Activated B cell treated with CpG ODN at 0.5 μM for 24 hours (primary cell): ENCODE results near the gene C22orf31. TPM values are rescaled to one million over a fixed set of nuclear protein-coding genes. Genes with fewer than 3 reads are reported as not detected.
"Not testable (repeated sequence)": the region's sequence is repeated elsewhere in the genome, so short reads cannot be mapped to it uniquely, and the experiment has no call there.

ENCODE experiments used
- ATAC-seq: fragments of 200-7000 bp; cut with Tn5 transposase; one replicate; pipeline ENCODE4 v1.10.0; 2021; ENCODE audit warnings: low read depth, mild to moderate bottlenecking, moderate library complexity
- CTCF ChIA-PET: fragments of 350-600 bp; sonication (Branson Sonifier 250); formaldehyde crosslinking; loops from one replicate; lab custom pipeline; 2021; ENCODE audit warnings: antibody characterized with exemption; lab: Charles Lee
- POLR2A ChIA-PET: fragments of 350-600 bp; sonication (Branson Sonifier 250); formaldehyde crosslinking; loops from one replicate; lab custom pipeline; 2021; ENCODE audit warnings: antibody characterized with exemption; lab: Charles Lee
- DNase-seq: peaks from one replicate; pipeline ENCODE4 v3.0.0; 2022
- H3K27ac Mint-ChIP-seq: one replicate; pipeline ENCODE4 v1.8.0; 2020; ENCODE audit warnings: mixed read lengths
- H3K27me3 Mint-ChIP-seq: one replicate; pipeline ENCODE4 v1.8.0; 2021; ENCODE audit warnings: mixed read lengths
- H3K36me3 Mint-ChIP-seq: one replicate; pipeline ENCODE4 v1.8.0; 2021; ENCODE audit warnings: low read depth, mixed read lengths
- H3K4me1 Mint-ChIP-seq: one replicate; pipeline ENCODE4 v1.8.0; 2021; ENCODE audit warnings: mixed read lengths
- H3K4me3 Mint-ChIP-seq: one replicate; pipeline ENCODE4 v1.8.0; 2020; ENCODE audit warnings: mild to moderate bottlenecking, mixed read lengths
- H3K9me3 Mint-ChIP-seq: one replicate; pipeline ENCODE4 v1.8.0; 2020; ENCODE audit warnings: mixed read lengths
- intact Hi-C: fragments of 100-400 bp; cut with micrococcal nuclease; formaldehyde crosslinking; loops from one replicate; pipeline ENCODE4 v1.15.1; 2024
- total RNA-seq: library from RNA; stranded (reverse); gene quantifications from 2 replicates; pipeline ENCODE4 v1.2.3, GENCODE V29; 2022
- TF ChIP-seq, protein P1 (sequence below): fragments of 200-600 bp; IDR thresholded peaks from one replicate; pipeline ENCODE4 v1.8.0; 2022; ENCODE audit warnings: antibody characterized with exemption, mild to moderate bottlenecking

Gene C22orf31
- total RNA-seq, 1 donor from 2014 or later = not detected

DNA sequence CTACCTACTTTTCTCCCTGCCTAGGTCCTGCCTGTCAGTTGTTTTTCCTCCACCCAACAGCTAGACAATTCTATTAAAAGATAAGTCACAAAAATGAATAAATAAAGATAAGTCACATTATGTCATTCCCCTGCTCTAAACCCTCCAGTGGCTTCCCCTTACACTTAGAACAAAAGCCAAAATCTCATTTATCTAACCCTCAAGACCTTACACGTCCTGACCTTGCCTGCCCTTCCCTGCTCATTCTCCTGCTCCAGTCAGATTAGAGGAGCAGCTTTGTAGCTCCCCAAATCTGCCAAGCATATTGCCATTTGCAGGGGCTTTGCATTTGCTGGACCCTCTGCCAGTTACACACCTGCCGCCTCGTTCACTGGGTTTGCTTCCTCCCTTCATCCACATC, 27.9 kb upstream of the C22orf31 start:
- peaks cover 36% of the 10 kb centered on the region for H3K27me3 Mint-ChIP-seq
- H3K27ac Mint-ChIP-seq = no peak overlapping the region
- no peaks in the 10 kb centered on the region for H3K4me1 Mint-ChIP-seq
- ChIA-PET POLR2A (no interaction called here), CTCF (no interaction called here)
- ATAC-seq (no peak), DNase-seq (no peak)
- intact Hi-C loops = no loop called here
- H3K4me3 Mint-ChIP-seq = no peak overlapping the region
- no peaks in the 10 kb centered on the region for H3K9me3 Mint-ChIP-seq
- H3K36me3 Mint-ChIP-seq = no peaks in the 10 kb centered on the region
- TF ChIP-seq, protein P1, sequence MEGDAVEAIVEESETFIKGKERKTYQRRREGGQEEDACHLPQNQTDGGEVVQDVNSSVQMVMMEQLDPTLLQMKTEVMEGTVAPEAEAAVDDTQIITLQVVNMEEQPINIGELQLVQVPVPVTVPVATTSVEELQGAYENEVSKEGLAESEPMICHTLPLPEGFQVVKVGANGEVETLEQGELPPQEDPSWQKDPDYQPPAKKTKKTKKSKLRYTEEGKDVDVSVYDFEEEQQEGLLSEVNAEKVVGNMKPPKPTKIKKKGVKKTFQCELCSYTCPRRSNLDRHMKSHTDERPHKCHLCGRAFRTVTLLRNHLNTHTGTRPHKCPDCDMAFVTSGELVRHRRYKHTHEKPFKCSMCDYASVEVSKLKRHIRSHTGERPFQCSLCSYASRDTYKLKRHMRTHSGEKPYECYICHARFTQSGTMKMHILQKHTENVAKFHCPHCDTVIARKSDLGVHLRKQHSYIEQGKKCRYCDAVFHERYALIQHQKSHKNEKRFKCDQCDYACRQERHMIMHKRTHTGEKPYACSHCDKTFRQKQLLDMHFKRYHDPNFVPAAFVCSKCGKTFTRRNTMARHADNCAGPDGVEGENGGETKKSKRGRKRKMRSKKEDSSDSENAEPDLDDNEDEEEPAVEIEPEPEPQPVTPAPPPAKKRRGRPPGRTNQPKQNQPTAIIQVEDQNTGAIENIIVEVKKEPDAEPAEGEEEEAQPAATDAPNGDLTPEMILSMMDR = no peak

DNA sequence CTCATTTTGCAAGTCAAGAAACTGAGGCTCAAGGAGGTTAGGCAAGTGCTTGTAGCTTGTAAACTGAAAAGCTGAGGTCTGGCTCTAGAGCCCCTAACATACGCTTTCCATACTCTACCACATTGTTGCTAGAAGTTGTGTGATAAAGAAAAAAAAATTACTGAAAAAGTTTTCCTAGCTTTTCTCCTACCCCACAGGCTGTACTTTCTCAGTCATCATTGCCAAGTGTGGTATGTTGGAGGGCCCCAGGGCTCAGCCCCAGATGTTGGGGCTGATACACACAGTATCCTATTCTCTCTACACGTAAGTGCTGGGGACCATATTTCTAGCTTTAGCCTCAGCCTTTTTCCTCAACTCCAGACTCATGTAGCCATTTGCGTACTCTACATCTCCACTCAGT, 27.2 kb upstream of the C22orf31 start:
- intact Hi-C loops = no loop called here
- DNase-seq (no peak), ATAC-seq (no peak)
- no peak overlapping the region for H3K4me3 Mint-ChIP-seq
- TF ChIP-seq, protein P1 = no peak
- POLR2A ChIA-PET = no interaction called here
- no peak overlapping the region for H3K27ac Mint-ChIP-seq
- CTCF ChIA-PET = no interaction called here
- H3K9me3 Mint-ChIP-seq = no peaks in the 10 kb centered on the region
- peaks cover 33% of the 10 kb centered on the region for H3K27me3 Mint-ChIP-seq
- no peaks in the 10 kb centered on the region for H3K4me1 Mint-ChIP-seq
- H3K36me3 Mint-ChIP-seq = no peaks in the 10 kb centered on the region

DNA sequence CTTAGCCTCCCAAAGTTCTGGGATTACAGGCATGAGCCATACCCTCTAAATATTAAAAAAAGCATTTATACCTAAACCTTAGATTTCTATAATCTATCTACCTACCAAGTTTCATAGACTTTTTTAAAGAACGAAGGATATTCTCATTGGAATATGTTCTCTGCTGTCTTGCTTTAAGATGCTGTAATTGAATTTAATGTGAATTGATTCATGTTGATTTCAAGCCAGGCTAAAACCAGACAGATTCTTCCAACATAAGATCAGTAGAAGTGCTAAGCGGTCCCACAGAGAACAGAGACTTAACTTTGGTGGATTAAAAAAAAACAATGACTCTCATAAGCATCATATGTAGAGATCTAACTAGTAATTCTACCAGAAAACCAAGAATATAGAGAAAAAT, 25.4 kb upstream of the C22orf31 start:
- Mint-ChIP-seq H3K36me3 (no peaks in the 10 kb centered on the region), H3K4me3 (no peak overlapping the region), H3K9me3 (no peaks in the 10 kb centered on the region), H3K27me3 (peaks cover 34% of the 10 kb centered on the region), H3K27ac (no peak overlapping the region), H3K4me1 (no peaks in the 10 kb centered on the region)
- DNase-seq (no peak), ATAC-seq (no peak)
- TF ChIP-seq, protein P1 = no peak
- intact Hi-C loops = no loop called here
- CTCF ChIA-PET = no interaction called here
- POLR2A ChIA-PET = no interaction called here

DNA sequence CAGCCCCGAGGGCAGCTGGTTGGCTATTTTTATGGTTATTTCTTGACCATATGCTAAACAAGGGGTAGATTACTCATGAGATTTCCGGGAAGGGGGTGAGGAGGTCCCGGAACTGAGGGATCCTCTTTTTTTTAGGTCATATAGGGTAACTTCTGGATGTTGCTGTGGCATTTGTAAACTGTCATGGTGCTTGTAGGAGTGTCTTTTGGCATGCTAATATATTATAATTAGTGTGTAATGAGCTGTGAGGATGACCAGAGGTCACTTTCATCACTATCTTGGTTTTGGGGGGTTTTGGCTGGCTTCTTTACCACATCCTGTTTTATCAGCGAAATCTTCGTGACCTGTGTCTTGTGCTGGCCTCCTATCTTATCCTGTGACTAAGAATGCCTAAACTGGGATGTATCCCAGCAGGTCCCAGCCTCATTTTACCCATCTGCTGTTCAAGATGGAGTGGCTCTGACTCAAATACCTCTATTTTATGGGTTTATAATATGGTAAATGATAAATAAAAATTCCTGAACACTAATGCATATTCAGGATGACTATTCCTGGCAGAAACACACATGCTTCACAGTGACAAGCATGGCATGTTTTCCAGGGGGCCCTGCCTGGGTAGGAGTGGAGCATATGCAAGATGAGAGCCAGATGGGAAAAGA, 22.4 kb upstream of the C22orf31 start:
- Mint-ChIP-seq H3K4me1 (no peaks in the 10 kb centered on the region), H3K4me3 (no peak overlapping the region), H3K27ac (no peak overlapping the region), H3K36me3 (no peaks in the 10 kb centered on the region), H3K9me3 (no peaks in the 10 kb centered on the region), H3K27me3 (peaks cover 28% of the 10 kb centered on the region)
- ChIA-PET CTCF (interaction anchor here (0.6 kb wide), 1 partner anchor 42 kb away, joined by 3 read pairs; no protein-coding TSS in a partner anchor), POLR2A (no interaction called here)
- no peak for ATAC-seq
- TF ChIP-seq, protein P1 = no peak
- no peak for DNase-seq
- intact Hi-C loops = no loop called here

DNA sequence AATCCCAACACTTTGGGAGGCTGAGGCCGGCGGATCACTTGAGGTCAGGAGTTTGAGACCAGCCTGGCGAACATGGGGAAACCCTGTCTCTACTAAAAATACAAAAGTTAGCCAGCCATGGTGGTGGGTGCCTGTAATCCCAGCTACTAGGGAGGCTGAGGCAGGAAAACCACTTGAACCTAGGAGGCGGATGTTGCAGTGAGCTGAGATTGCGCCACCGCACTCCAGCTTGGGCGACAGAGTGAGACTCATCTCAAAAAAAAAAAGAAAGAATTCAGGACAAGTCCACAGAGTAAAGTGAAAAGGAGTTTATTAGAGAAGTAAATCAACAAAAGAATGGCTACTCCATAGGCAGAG, 21.9 kb upstream of the C22orf31 start:
- H3K9me3 Mint-ChIP-seq, DNase-seq, POLR2A ChIA-PET, ATAC-seq, H3K4me1 Mint-ChIP-seq, H3K4me3 Mint-ChIP-seq, H3K27ac Mint-ChIP-seq, intact Hi-C loops, H3K36me3 Mint-ChIP-seq: not testable (repeated sequence)
- CTCF ChIA-PET = interaction anchor here (0.6 kb wide), 1 partner anchor 41 kb away, joined by 3 read pairs; no protein-coding TSS in a partner anchor
- peaks cover 25% of the 10 kb centered on the region for H3K27me3 Mint-ChIP-seq
